IMR-90 (cell line): ENCODE measurements around the gene ZMAT5. TPM values are rescaled to one million over a fixed set of nuclear protein-coding genes. Genes with fewer than 3 reads are reported as not detected.

Experiments used
- ATAC-seq: fragments of 200-7000 bp; cut with Tn5 transposase; 2 replicates; pipeline ENCODE4 v1.9.1; 2020; ENCODE audit warnings: low read depth, mild to moderate bottlenecking, moderate library complexity
- BruUV-seq: library from RNA; stranded (reverse); fragments of 400-500 nt; replicated peaks from 2 replicates; lab custom pipeline; 2021; lab: Mats Ljungman, UMichigan
- CTCF ChIA-PET: fragments of 300-600 bp; formaldehyde crosslinking; extraction: SDS; loops from one replicate; lab custom pipeline; 2021; ENCODE audit warnings: antibody characterized with exemption; lab: Yijun Ruan, JAX
- POLR2A ChIA-PET: fragments of 300-600 bp; sonication (Branson Sonifier 250); formaldehyde crosslinking; loops from one replicate; lab custom pipeline; 2022; ENCODE audit warnings: antibody characterized with exemption; ENCODE audit not compliant: unreplicated experiment; lab: Charles Lee
- DNase-seq: peaks from one replicate; pipeline ENCODE4 v3.0.0; 2013
- H2AFZ ChIP-seq: replicated peaks from 2 replicates; pipeline ENCODE3; 2013; ENCODE audit warnings: low read length, mild to moderate bottlenecking; ENCODE audit not compliant: poor library complexity
- H2AK5ac ChIP-seq: 2 replicates; pipeline ENCODE4 v1.6.1; 2013; ENCODE audit warnings: low read depth, low read length, inconsistent platforms
- H2AK9ac ChIP-seq: replicated peaks from 2 replicates; pipeline ENCODE3; 2013; ENCODE audit warnings: mild to moderate bottlenecking, low read depth, low read length, moderate library complexity; ENCODE audit not compliant: poor library complexity
- H2BK120ac ChIP-seq: 2 replicates; pipeline ENCODE4 v1.6.1; 2013; ENCODE audit warnings: low read depth, low read length, inconsistent platforms
- H2BK15ac ChIP-seq: 3 replicates; pipeline ENCODE4 v1.6.1; 2013; ENCODE audit warnings: low read depth, low read length, inconsistent platforms
- H2BK20ac ChIP-seq: 2 replicates; pipeline ENCODE4 v1.6.1; 2013; ENCODE audit warnings: low read depth, mild to moderate bottlenecking, inconsistent platforms, low read length, moderate library complexity
- H2BK5ac ChIP-seq: 2 replicates; pipeline ENCODE4 v1.6.1; 2013; ENCODE audit warnings: mild to moderate bottlenecking, low read depth, low read length, inconsistent platforms; ENCODE audit not compliant: poor library complexity, severe bottlenecking
- H3K14ac ChIP-seq: replicated peaks from 2 replicates; pipeline ENCODE4 v1.6.1; 2013; ENCODE audit warnings: low read depth, low read length, inconsistent platforms
- H3K18ac ChIP-seq: 2 replicates; pipeline ENCODE4 v1.6.1; 2013; ENCODE audit warnings: low read depth, low read length, control low read depth
- H3K23ac ChIP-seq: 2 replicates; pipeline ENCODE4 v1.6.1; 2013; ENCODE audit warnings: low read depth, low read length, inconsistent platforms
- H3K27ac ChIP-seq: 2 replicates; pipeline ENCODE4 v1.5.1; 2013; ENCODE audit warnings: mild to moderate bottlenecking, control low read depth, low read length; ENCODE audit not compliant: insufficient read depth
- H3K27me3 ChIP-seq: 2 replicates; pipeline ENCODE4 v1.6.1; 2013; ENCODE audit warnings: low read length; ENCODE audit not compliant: control insufficient read depth, insufficient read depth
- H3K36me3 ChIP-seq: 2 replicates; pipeline ENCODE4 v1.6.1; 2013; ENCODE audit warnings: low read length, mixed read lengths; ENCODE audit not compliant: control insufficient read depth, insufficient read depth
- H3K4ac ChIP-seq: 2 replicates; pipeline ENCODE4 v1.6.1; 2013; ENCODE audit warnings: low read depth, low read length, inconsistent platforms
- H3K4me1 ChIP-seq: 2 replicates; pipeline ENCODE4 v1.6.1; 2013; ENCODE audit warnings: low read length, mixed read lengths; ENCODE audit not compliant: control insufficient read depth, insufficient read depth
- H3K4me2 ChIP-seq: 2 replicates; pipeline ENCODE4 v1.6.1; 2013; ENCODE audit warnings: low read depth, mild to moderate bottlenecking, control low read depth, low read length, moderate library complexity
- H3K4me3 ChIP-seq: 2 replicates; pipeline ENCODE4 v1.5.1; 2013; ENCODE audit warnings: low read depth, mild to moderate bottlenecking, control low read depth, low read length, moderate library complexity; ENCODE audit not compliant: insufficient read depth
- H3K56ac ChIP-seq: 2 replicates; pipeline ENCODE4 v1.6.1; 2013; ENCODE audit warnings: low read length, inconsistent platforms; ENCODE audit not compliant: insufficient read depth; ENCODE audit errors: extremely low read depth
- H3K79me1 ChIP-seq, 2 experiments: 2 replicates each; pipeline ENCODE4 v1.6.1; 2013; ENCODE audit warnings: low read length in 2 of 2, inconsistent platforms in 1 of 2, low read depth in 1 of 2
- H3K9ac ChIP-seq: 2 replicates; pipeline ENCODE4 v1.6.1; 2013; ENCODE audit warnings: low read depth, low read length, control low read depth
- H3K9me1 ChIP-seq: 2 replicates; pipeline ENCODE4 v1.6.1; 2013; ENCODE audit warnings: low read length, inconsistent platforms; ENCODE audit not compliant: insufficient read depth
- H3K9me3 ChIP-seq: 2 replicates; pipeline ENCODE4 v1.6.1; 2013; ENCODE audit warnings: low read length; ENCODE audit not compliant: control insufficient read depth, insufficient read depth
- H4K20me1 ChIP-seq: 2 replicates; pipeline ENCODE4 v1.6.1; 2013; ENCODE audit warnings: low read length, inconsistent platforms; ENCODE audit not compliant: insufficient read depth
- H4K5ac ChIP-seq: 2 replicates; pipeline ENCODE4 v1.6.1; 2013; ENCODE audit warnings: mild to moderate bottlenecking, low read depth, low read length, control low read depth
- H4K8ac ChIP-seq, 2 experiments: 2 replicates each; pipeline ENCODE4 v1.6.1; 2013; ENCODE audit warnings: low read depth in 2 of 2, low read length in 2 of 2, control low read depth in 1 of 2, inconsistent platforms in 1 of 2
- H4K91ac ChIP-seq: 2 replicates; pipeline ENCODE4 v1.6.1; 2013; ENCODE audit warnings: low read depth, low read length, inconsistent platforms; ENCODE audit not compliant: insufficient read depth
- BHLHE40 ChIP-seq: fragments of 150-350 bp; IDR thresholded peaks from 2 replicates; pipeline ENCODE4 v1.6.1; 2016; ENCODE audit warnings: mild to moderate bottlenecking, low read depth, low read length
- CTCF ChIP-seq: conservative IDR thresholded peaks from 2 replicates; pipeline ENCODE4 v1.5.1; 2012; ENCODE audit warnings: mild to moderate bottlenecking, low read depth, low read length, improper control_type of control experiment
- ELK1 ChIP-seq: fragments of 150-350 bp; IDR thresholded peaks from 2 replicates; pipeline ENCODE4 v1.6.1; 2016; ENCODE audit warnings: low read depth, mild to moderate bottlenecking, low read length, moderate library complexity, borderline replicate concordance
- FOS ChIP-seq: fragments of 150-350 bp; IDR thresholded peaks from 2 replicates; pipeline ENCODE4 v1.6.1; 2016; ENCODE audit warnings: low read depth, low read length
- MAFK ChIP-seq: IDR thresholded peaks from 2 replicates; pipeline ENCODE4 v1.6.1; 2012; ENCODE audit warnings: low read depth, low read length, improper control_type of control experiment
- MXI1 ChIP-seq: IDR thresholded peaks from 2 replicates; pipeline ENCODE4 v1.6.1; 2012; ENCODE audit warnings: low read depth, mild to moderate bottlenecking, low read length, moderate library complexity, borderline replicate concordance
- NFE2L2 ChIP-seq: fragments of 150-350 bp; IDR thresholded peaks from 2 replicates; pipeline ENCODE4 v1.6.1; 2016; ENCODE audit warnings: low read depth, mild to moderate bottlenecking, low read length
- POLR2A ChIP-seq: IDR thresholded peaks from 2 replicates; pipeline ENCODE4 v1.6.1; 2012; ENCODE audit warnings: mild to moderate bottlenecking, low read depth, low read length
- RAD21 ChIP-seq: IDR thresholded peaks from 2 replicates; pipeline ENCODE4 v1.6.1; 2012; ENCODE audit warnings: low read length, improper control_type of control experiment
- RCOR1 ChIP-seq: IDR thresholded peaks from 2 replicates; pipeline ENCODE4 v1.6.1; 2012; ENCODE audit warnings: mild to moderate bottlenecking, low read length, improper control_type of control experiment; ENCODE audit not compliant: insufficient replicate concordance
- USF2 ChIP-seq: fragments of 150-350 bp; IDR thresholded peaks from 2 replicates; pipeline ENCODE4 v1.6.1; 2017; ENCODE audit warnings: mild to moderate bottlenecking, antibody characterized with exemption, low read length, low read depth
- WGBS, 2 experiments: methylation state at CpG; one replicate each; pipeline versions ENCODE4 v1.1.5 to v1.1.7; 2013; ENCODE audit warnings: missing lambda C conversion rate in 2 of 2; ENCODE audit not compliant: insufficient read length in 1 of 2; ENCODE audit errors: extremely low coverage in 2 of 2; 5-methylcytosine and 5-hydroxymethylcytosine counted together
- dilution Hi-C: fragments of 300-500 bp; cut with HindIII; formaldehyde crosslinking; loops from one replicate; pipeline ENCODE4 v1.14.3; 2018; ENCODE audit warnings: low sequenced_read_pairs; ENCODE audit not compliant: unreplicated experiment
- in situ Hi-C: fragments of 300-500 bp; cut with MboI; formaldehyde crosslinking; loops from 3 replicates; pipeline ENCODE4 v1.14.3; 2019; ENCODE audit warnings: low sequenced_read_pairs, inconsistent platforms, mixed read lengths
- intact Hi-C: fragments of 100-400 bp; cut with micrococcal nuclease; formaldehyde crosslinking; loops from 2 replicates; pipeline ENCODE4 v1.10.0; 2022
- polyA plus RNA-seq, 3 experiments: library from polyadenylated mRNA; depleted of rRNA; stranded (reverse); fragments of >200 nt; gene quantifications; 2 replicates each; pipeline ENCODE4 v1.2.3, GENCODE V29; 2012; ENCODE audit warnings: low replicate concordance in 1 of 3
- total RNA-seq: library from RNA; depleted of rRNA; stranded (reverse); fragments of >200 nt; gene quantifications from 2 replicates; pipeline ENCODE4 v1.2.3, GENCODE V29; 2012

ZMAT5 gene
- total and polyA plus RNA-seq, 2 of the 4 experiments (the other 2 are of a cell fraction) = 21.7 to 31.8 TPM

GRCh38 chr22:29726106-29726505 is 40.7 kb downstream of the ZMAT5 start:
- Histone ChIP-seq H3K27ac (no peak overlapping the region), H3K9me1 (no peaks in the 10 kb centered on the region), H2BK120ac (no peak overlapping the region), H2AK5ac (no peak overlapping the region), H3K14ac (no peak overlapping the region), H4K5ac (no peak overlapping the region), H2AK9ac (no peak overlapping the region), H3K56ac (no peak overlapping the region), H3K36me3 (peaks cover 2% of the 10 kb centered on the region; the same call in 1 of the 2 replicates), H2BK5ac (no peak overlapping the region), H4K91ac (no peak overlapping the region), H3K4me2 (no peak overlapping the region), H4K8ac (no peak overlapping the region), H3K9ac (no peak overlapping the region), H3K18ac (no peak overlapping the region), H3K4me1 (no peaks in the 10 kb centered on the region; the same call in 1 of the 2 replicates), H4K20me1 (peaks cover 3% of the 10 kb centered on the region), H3K4me3 (no peak overlapping the region), H3K27me3 (peaks cover 43% of the 10 kb centered on the region), H3K9me3 (no peaks in the 10 kb centered on the region), H2BK15ac (no peak overlapping the region), H2AFZ (no peak overlapping the region), H3K23ac (no peak overlapping the region), H3K79me1 (no peaks in the 10 kb centered on the region), H3K4ac (no peak overlapping the region), H2BK20ac (no peak overlapping the region)
- BruUV-seq = no TSS peak
- TF ChIP-seq ELK1 (no peak), FOS (no peak), POLR2A (no peak), RAD21 (no peak), RCOR1 (no peak), USF2 (no peak), NFE2L2 (no peak), BHLHE40 (no peak), MXI1 (no peak), MAFK (no peak), CTCF (no peak)
- intact Hi-C loops = no loop called here
- no peak for ATAC-seq
- CTCF ChIA-PET = no interaction called here
- 82% methylated on average over 3 of the region's 7 CpGs; no CpG with 5 or more reads in 1 of the 2 experiments for WGBS, 2 experiments
- in situ Hi-C loops = no loop called here
- no peak for DNase-seq
- POLR2A ChIA-PET = no interaction called here
- dilution Hi-C loops = no loop called here
